Muscle layer of colon (tissue), 2 donors: Measurements from ENCODE around the gene ZP4.

Experiments used
- H3K27ac ChIP-seq: one replicate; pipeline ENCODE4 v1.7.0; 2013; ENCODE audit warnings: low read depth, mild to moderate bottlenecking, low read length, moderate library complexity
- H3K27me3 ChIP-seq, 2 donors: one replicate each; pipeline ENCODE4 v1.7.0; 2013; ENCODE audit warnings: low read length in 2 of 2, mild to moderate bottlenecking in 2 of 2; ENCODE audit not compliant: insufficient read depth in 2 of 2, control insufficient read depth in 1 of 2
- H3K36me3 ChIP-seq: one replicate; pipeline ENCODE4 v1.7.0; 2013; ENCODE audit warnings: mild to moderate bottlenecking, low read length; ENCODE audit not compliant: insufficient read depth
- H3K4me1 ChIP-seq: one replicate; pipeline ENCODE4 v1.7.0; 2013; ENCODE audit warnings: mild to moderate bottlenecking, low read length; ENCODE audit not compliant: insufficient read depth
- H3K4me3 ChIP-seq, 2 donors: one replicate each; pipeline ENCODE4 v1.7.0; 2013; ENCODE audit warnings: low read length in 2 of 2, low read depth in 1 of 2, mild to moderate bottlenecking in 1 of 2, moderate library complexity in 1 of 2
- H3K9ac ChIP-seq: one replicate; pipeline ENCODE4 v1.7.0; 2013; ENCODE audit warnings: low read length
- H3K9me3 ChIP-seq: one replicate; pipeline ENCODE4 v1.7.0; 2013; ENCODE audit warnings: mild to moderate bottlenecking, low read length
- donor health status: abdominal sarcoma.
- donor health status: Adenocarcinoma of cecum.

Gene ZP4

GRCh38 chr1:237901299-237901934 lies 10.7 kb upstream of the ZP4 start:
- no peak overlapping the region for H3K27ac ChIP-seq
- no peaks in the 10 kb centered on the region for H3K9me3 ChIP-seq
- no peak overlapping the region for H3K4me3 ChIP-seq
- no peaks in the 10 kb centered on the region for H3K36me3 ChIP-seq
- H3K9ac ChIP-seq, result no peak overlapping the region
- H3K4me1 ChIP-seq, result no peaks in the 10 kb centered on the region
- H3K27me3 ChIP-seq, result no peaks in the 10 kb centered on the region

- no peaks in the 10 kb centered on the region for H3K4me1 ChIP-seq
- H3K27me3 ChIP-seq, result no peaks in the 10 kb centered on the region
- no peaks in the 10 kb centered on the region for H3K36me3 ChIP-seq
- H3K27ac ChIP-seq, result no peak overlapping the region
- no peak overlapping the region for H3K9ac ChIP-seq
- no peaks in the 10 kb centered on the region for H3K9me3 ChIP-seq
- no peak overlapping the region for H3K4me3 ChIP-seq
Measured at GRCh38 chr1:237895630-237896029, 4.9 kb upstream of the ZP4 start.

GRCh38 chr1:237894131-237894530 lies 3.4 kb upstream of the ZP4 start:
- no peaks in the 10 kb centered on the region for H3K9me3 ChIP-seq
- H3K27ac ChIP-seq, result no peak overlapping the region
- no peaks in the 10 kb centered on the region for H3K36me3 ChIP-seq
- no peaks in the 10 kb centered on the region for H3K4me1 ChIP-seq
- H3K4me3 ChIP-seq, result no peak overlapping the region
- no peak overlapping the region for H3K9ac ChIP-seq
- no peaks in the 10 kb centered on the region for H3K27me3 ChIP-seq

- Histone ChIP-seq H3K36me3 (no peaks in the 10 kb centered on the region), H3K4me1 (no peaks in the 10 kb centered on the region), H3K4me3 (no peak overlapping the region), H3K9ac (no peak overlapping the region), H3K9me3 (no peaks in the 10 kb centered on the region), H3K27ac (no peak overlapping the region), H3K27me3 (no peaks in the 10 kb centered on the region)
Measured at GRCh38 chr1:237891979-237892378, 1.3 kb upstream of the ZP4 start.

- Histone ChIP-seq H3K27me3 (no peaks in the 10 kb centered on the region), H3K36me3 (no peaks in the 10 kb centered on the region), H3K4me3 (no peak overlapping the region), H3K4me1 (no peaks in the 10 kb centered on the region), H3K9me3 (no peaks in the 10 kb centered on the region), H3K9ac (no peak overlapping the region), H3K27ac (no peak overlapping the region)
Measured at GRCh38 chr1:237891266-237891665, 544 bp upstream of the ZP4 start.

- Histone ChIP-seq H3K4me3 (no peak overlapping the region), H3K9me3 (no peaks in the 10 kb centered on the region), H3K27me3 (no peaks in the 10 kb centered on the region), H3K9ac (no peak overlapping the region), H3K36me3 (no peaks in the 10 kb centered on the region), H3K27ac (no peak overlapping the region), H3K4me1 (no peaks in the 10 kb centered on the region)
Measured at GRCh38 chr1:237890416-237890815, 306 bp downstream of the ZP4 start.

GRCh38 chr1:237888143-237888542 lies 2.6 kb downstream of the ZP4 start:
- H3K9ac ChIP-seq, result no peak overlapping the region

GRCh38 chr1:237887542-237887941 lies 3.2 kb downstream of the ZP4 start:
- Histone ChIP-seq H3K4me3 (no peak overlapping the region), H3K27me3 (no peaks in the 10 kb centered on the region)

More at GRCh38 chr1:237888143-237888542, 2.6 kb downstream of the ZP4 start:
- Histone ChIP-seq H3K27me3 (no peaks in the 10 kb centered on the region), H3K9me3 (no peaks in the 10 kb centered on the region), H3K4me1 (no peaks in the 10 kb centered on the region), H3K36me3 (no peaks in the 10 kb centered on the region), H3K27ac (no peak overlapping the region), H3K4me3 (no peak overlapping the region)

GRCh38 chr1:237884237-237884636 lies 6.5 kb downstream of the ZP4 start:
- no peak overlapping the region for H3K4me3 ChIP-seq
- no peak overlapping the region for H3K27ac ChIP-seq
- no peaks in the 10 kb centered on the region for H3K36me3 ChIP-seq
- no peak overlapping the region for H3K9ac ChIP-seq
- H3K27me3 ChIP-seq, result no peaks in the 10 kb centered on the region
- H3K9me3 ChIP-seq, result no peaks in the 10 kb centered on the region
- no peaks in the 10 kb centered on the region for H3K4me1 ChIP-seq

More at GRCh38 chr1:237887542-237887941, 3.2 kb downstream of the ZP4 start:
- Histone ChIP-seq H3K36me3 (no peaks in the 10 kb centered on the region), H3K9ac (no peak overlapping the region), H3K4me1 (no peaks in the 10 kb centered on the region), H3K9me3 (no peaks in the 10 kb centered on the region), H3K27ac (no peak overlapping the region)

- no peaks in the 10 kb centered on the region for H3K27me3 ChIP-seq
- no peak overlapping the region for H3K4me3 ChIP-seq
- H3K9ac ChIP-seq, result no peak overlapping the region
- no peaks in the 10 kb centered on the region for H3K36me3 ChIP-seq
- no peaks in the 10 kb centered on the region for H3K4me1 ChIP-seq
- no peaks in the 10 kb centered on the region for H3K9me3 ChIP-seq
- H3K27ac ChIP-seq, result no peak overlapping the region
Measured at GRCh38 chr1:237879195-237879594, 11.5 kb downstream of the ZP4 start.

- Histone ChIP-seq H3K9me3 (no peaks in the 10 kb centered on the region), H3K9ac (no peak overlapping the region), H3K27ac (no peak overlapping the region), H3K4me1 (no peaks in the 10 kb centered on the region), H3K4me3 (no peak overlapping the region), H3K27me3 (no peaks in the 10 kb centered on the region), H3K36me3 (no peaks in the 10 kb centered on the region)
Measured at GRCh38 chr1:237878406-237878805, 12.3 kb downstream of the ZP4 start.

- Histone ChIP-seq H3K9me3 (no peaks in the 10 kb centered on the region), H3K4me3 (no peak overlapping the region), H3K9ac (no peak overlapping the region), H3K27me3 (no peaks in the 10 kb centered on the region), H3K27ac (no peak overlapping the region), H3K36me3 (no peaks in the 10 kb centered on the region), H3K4me1 (no peaks in the 10 kb centered on the region)
Measured at GRCh38 chr1:237877631-237878030, 13.1 kb downstream of the ZP4 start.
